ENCODE results near the gene GNAS-AS1. TPM values are rescaled to one million over a fixed set of nuclear protein-coding genes. Genes with fewer than 3 reads are reported as not detected.

Gene GNAS-AS1
- total and polyA plus RNA-seq, 2 experiments from 2014 or later: 12.3 to 15.0 TPM

DNA sequence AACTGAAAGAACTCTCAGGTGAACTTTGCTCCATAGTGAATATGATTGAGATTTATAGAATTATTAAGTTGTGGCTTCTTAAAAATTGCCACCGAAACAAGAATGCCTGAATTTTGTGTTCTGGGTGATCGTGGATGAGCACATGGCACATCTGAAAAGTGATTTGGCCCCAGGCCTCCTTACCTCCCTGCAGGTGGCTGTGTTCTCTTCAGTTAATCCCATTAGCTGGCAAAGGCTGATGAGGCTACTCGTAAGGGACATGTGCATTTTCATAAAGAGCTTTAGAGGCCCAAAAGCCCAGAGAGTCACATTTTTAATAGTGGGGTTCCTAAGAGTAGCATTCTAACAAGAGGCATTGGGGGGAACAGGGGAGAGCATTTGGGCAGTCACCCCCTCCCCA is 24.4 kb upstream of the GNAS-AS1 start:
- H3K4me3 Mint-ChIP-seq: no peak overlapping the region
- H3K9me3 Mint-ChIP-seq: no peaks in the 10 kb centered on the region
- Histone ChIP-seq H3K9me2 (ENCODE audit: insufficient read depth) (no peaks in the 10 kb centered on the region), H4K20me1 (replicated peaks; ENCODE audit: insufficient read depth) (no peaks in the 10 kb centered on the region), H3K4me2 (no peak overlapping the region), H3K27me3 (ENCODE audit: insufficient read depth) (no peaks in the 10 kb centered on the region), H3F3A (replicated peaks; ENCODE audit: low read depth) (peaks cover 5% of the 10 kb centered on the region; the same call in 1 of the 2 replicates), H3K79me2 (replicated peaks; ENCODE audit: insufficient read depth) (no peaks in the 10 kb centered on the region; the same call in 1 of the 2 replicates), H3K27ac (ENCODE audit: low read depth) (no peak overlapping the region), H3K36me3 (ENCODE audit: insufficient read depth) (no peaks in the 10 kb centered on the region), H3K4me3 (no peak overlapping the region), H3K4me1 (ENCODE audit: insufficient read depth) (peaks cover 51% of the 10 kb centered on the region), H2AFZ (no peak overlapping the region)
- H3K4me1 Mint-ChIP-seq: peaks cover 65% of the 10 kb centered on the region
- peaks cover 34% of the 10 kb centered on the region for H3K36me3 Mint-ChIP-seq (ENCODE audit: low read depth)
- peaks cover 5% of the 10 kb centered on the region for H3K27me3 Mint-ChIP-seq (ENCODE audit: insufficient read depth, low read depth, poor library complexity)
- H3K27ac Mint-ChIP-seq: no peak overlapping the region
- DNase-seq (ENCODE audit: low spot score) (no peak), ATAC-seq (no peak)
- TF ChIP-seq, protein P1, sequence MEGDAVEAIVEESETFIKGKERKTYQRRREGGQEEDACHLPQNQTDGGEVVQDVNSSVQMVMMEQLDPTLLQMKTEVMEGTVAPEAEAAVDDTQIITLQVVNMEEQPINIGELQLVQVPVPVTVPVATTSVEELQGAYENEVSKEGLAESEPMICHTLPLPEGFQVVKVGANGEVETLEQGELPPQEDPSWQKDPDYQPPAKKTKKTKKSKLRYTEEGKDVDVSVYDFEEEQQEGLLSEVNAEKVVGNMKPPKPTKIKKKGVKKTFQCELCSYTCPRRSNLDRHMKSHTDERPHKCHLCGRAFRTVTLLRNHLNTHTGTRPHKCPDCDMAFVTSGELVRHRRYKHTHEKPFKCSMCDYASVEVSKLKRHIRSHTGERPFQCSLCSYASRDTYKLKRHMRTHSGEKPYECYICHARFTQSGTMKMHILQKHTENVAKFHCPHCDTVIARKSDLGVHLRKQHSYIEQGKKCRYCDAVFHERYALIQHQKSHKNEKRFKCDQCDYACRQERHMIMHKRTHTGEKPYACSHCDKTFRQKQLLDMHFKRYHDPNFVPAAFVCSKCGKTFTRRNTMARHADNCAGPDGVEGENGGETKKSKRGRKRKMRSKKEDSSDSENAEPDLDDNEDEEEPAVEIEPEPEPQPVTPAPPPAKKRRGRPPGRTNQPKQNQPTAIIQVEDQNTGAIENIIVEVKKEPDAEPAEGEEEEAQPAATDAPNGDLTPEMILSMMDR (conservative IDR thresholded peaks at IDR 0.05; ENCODE audit: low read depth in 2 of 2): no peak
- TF ChIP-seq POLR2AphosphoS5 (IDR thresholded peaks at IDR 0.05; ENCODE audit: low read depth): no peak
- no peak for TF ChIP-seq NANOG (IDR thresholded peaks at IDR 0.05; ENCODE audit: borderline replicate concordance)
- TF ChIP-seq REST (IDR thresholded peaks at IDR 0.05; ENCODE audit: unreplicated experiment): no peak
- no peak for TF ChIP-seq EZH2 (IDR thresholded peaks at IDR 0.05; ENCODE audit: low read depth, unreplicated experiment)
- no peak for TF ChIP-seq CREB1 (CRISPR knock-in tag; IDR thresholded peaks at IDR 0.05; ENCODE audit: low read depth)
- no peak for TF ChIP-seq EZH2phosphoT487 (IDR thresholded peaks at IDR 0.05; ENCODE audit: unreplicated experiment)

DNA sequence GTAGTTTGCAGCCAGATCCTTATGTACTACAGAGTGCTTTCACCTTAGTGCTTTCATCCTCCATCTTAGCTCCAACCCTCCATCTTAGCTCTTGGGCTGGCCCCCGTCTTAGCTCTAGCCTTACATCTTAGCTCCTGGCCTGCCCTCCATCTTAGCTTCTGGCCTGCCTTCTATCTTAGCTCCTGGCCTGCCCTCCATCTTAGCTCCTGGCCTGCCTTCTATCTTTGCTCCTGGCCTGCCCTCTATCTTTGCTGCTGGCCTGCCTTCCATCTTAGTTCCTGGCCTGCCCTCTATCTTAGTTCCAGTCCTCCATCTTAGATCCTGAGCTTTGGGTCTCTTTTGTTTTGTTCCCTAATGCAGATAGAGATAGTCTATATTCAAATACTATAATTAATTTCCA is 23.8 kb upstream of the GNAS-AS1 start:
- peaks cover 5% of the 10 kb centered on the region for H3K27me3 Mint-ChIP-seq (ENCODE audit: insufficient read depth, low read depth, poor library complexity)
- H3K4me3 ChIP-seq: no peak overlapping the region
- DNase-seq (ENCODE audit: low spot score) (no peak), ATAC-seq (no peak)
- no peaks in the 10 kb centered on the region for H3K9me3 Mint-ChIP-seq
- no peak overlapping the region; the same call in 2 of the 3 replicates for H3K4me3 Mint-ChIP-seq
- H3K36me3 Mint-ChIP-seq (ENCODE audit: low read depth): peaks cover 32% of the 10 kb centered on the region
- H3K27ac ChIP-seq (ENCODE audit: low read depth): no peak overlapping the region; the same call in 1 of the 2 replicates
- H3K4me1 Mint-ChIP-seq: peaks cover 60% of the 10 kb centered on the region
- H3F3A ChIP-seq (replicated peaks; ENCODE audit: low read depth): peaks cover 5% of the 10 kb centered on the region; the same call in 1 of the 2 replicates
- H4K20me1 ChIP-seq (replicated peaks; ENCODE audit: insufficient read depth): no peaks in the 10 kb centered on the region
- H3K4me2 ChIP-seq: no peak overlapping the region
- no peaks in the 10 kb centered on the region for H3K27me3 ChIP-seq (ENCODE audit: insufficient read depth)
- H3K9me2 ChIP-seq (ENCODE audit: insufficient read depth): no peaks in the 10 kb centered on the region
- no peaks in the 10 kb centered on the region; the same call in 1 of the 2 replicates for H3K79me2 ChIP-seq (replicated peaks; ENCODE audit: insufficient read depth)
- no peak overlapping the region for H2AFZ ChIP-seq
- H3K36me3 ChIP-seq (ENCODE audit: insufficient read depth): no peaks in the 10 kb centered on the region
- no peak overlapping the region for H3K27ac Mint-ChIP-seq
- H3K4me1 ChIP-seq (ENCODE audit: insufficient read depth): peaks cover 48% of the 10 kb centered on the region
- no peak for TF ChIP-seq CREB1 (CRISPR knock-in tag; IDR thresholded peaks at IDR 0.05; ENCODE audit: low read depth)
- TF ChIP-seq EZH2 (IDR thresholded peaks at IDR 0.05; ENCODE audit: low read depth, unreplicated experiment): no peak
- TF ChIP-seq, protein P2, sequence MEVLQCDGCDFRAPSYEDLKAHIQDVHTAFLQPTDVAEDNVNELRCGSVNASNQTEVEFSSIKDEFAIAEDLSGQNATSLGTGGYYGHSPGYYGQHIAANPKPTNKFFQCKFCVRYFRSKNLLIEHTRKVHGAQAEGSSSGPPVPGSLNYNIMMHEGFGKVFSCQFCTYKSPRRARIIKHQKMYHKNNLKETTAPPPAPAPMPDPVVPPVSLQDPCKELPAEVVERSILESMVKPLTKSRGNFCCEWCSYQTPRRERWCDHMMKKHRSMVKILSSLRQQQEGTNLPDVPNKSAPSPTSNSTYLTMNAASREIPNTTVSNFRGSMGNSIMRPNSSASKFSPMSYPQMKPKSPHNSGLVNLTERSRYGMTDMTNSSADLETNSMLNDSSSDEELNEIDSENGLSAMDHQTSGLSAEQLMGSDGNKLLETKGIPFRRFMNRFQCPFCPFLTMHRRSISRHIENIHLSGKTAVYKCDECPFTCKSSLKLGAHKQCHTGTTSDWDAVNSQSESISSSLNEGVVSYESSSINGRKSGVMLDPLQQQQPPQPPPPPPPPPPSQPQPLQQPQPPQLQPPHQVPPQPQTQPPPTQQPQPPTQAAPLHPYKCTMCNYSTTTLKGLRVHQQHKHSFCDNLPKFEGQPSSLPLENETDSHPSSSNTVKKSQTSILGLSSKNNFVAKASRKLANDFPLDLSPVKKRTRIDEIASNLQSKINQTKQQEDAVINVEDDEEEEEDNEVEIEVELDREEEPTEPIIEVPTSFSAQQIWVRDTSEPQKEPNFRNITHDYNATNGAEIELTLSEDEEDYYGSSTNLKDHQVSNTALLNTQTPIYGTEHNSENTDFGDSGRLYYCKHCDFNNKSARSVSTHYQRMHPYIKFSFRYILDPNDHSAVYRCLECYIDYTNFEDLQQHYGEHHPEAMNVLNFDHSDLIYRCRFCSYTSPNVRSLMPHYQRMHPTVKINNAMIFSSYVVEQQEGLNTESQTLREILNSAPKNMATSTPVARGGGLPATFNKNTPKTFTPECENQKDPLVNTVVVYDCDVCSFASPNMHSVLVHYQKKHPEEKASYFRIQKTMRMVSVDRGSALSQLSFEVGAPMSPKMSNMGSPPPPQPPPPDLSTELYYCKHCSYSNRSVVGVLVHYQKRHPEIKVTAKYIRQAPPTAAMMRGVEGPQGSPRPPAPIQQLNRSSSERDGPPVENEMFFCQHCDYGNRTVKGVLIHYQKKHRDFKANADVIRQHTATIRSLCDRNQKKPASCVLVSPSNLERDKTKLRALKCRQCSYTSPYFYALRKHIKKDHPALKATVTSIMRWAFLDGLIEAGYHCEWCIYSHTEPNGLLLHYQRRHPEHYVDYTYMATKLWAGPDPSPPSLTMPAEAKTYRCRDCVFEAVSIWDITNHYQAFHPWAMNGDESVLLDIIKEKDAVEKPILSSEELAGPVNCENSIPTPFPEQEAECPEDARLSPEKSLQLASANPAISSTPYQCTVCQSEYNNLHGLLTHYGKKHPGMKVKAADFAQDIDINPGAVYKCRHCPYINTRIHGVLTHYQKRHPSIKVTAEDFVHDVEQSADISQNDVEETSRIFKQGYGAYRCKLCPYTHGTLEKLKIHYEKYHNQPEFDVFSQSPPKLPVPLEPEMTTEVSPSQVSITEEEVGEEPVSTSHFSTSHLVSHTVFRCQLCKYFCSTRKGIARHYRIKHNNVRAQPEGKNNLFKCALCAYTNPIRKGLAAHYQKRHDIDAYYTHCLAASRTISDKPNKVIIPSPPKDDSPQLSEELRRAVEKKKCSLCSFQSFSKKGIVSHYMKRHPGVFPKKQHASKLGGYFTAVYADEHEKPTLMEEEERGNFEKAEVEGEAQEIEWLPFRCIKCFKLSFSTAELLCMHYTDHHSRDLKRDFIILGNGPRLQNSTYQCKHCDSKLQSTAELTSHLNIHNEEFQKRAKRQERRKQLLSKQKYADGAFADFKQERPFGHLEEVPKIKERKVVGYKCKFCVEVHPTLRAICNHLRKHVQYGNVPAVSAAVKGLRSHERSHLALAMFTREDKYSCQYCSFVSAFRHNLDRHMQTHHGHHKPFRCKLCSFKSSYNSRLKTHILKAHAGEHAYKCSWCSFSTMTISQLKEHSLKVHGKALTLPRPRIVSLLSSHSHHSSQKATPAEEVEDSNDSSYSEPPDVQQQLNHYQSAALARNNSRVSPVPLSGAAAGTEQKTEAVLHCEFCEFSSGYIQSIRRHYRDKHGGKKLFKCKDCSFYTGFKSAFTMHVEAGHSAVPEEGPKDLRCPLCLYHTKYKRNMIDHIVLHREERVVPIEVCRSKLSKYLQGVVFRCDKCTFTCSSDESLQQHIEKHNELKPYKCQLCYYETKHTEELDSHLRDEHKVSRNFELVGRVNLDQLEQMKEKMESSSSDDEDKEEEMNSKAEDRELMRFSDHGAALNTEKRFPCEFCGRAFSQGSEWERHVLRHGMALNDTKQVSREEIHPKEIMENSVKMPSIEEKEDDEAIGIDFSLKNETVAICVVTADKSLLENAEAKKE (CRISPR knock-in tag; IDR thresholded peaks at IDR 0.05): no peak
- no peak for TF ChIP-seq STAT1 (IDR thresholded peaks at IDR 0.05; ENCODE audit: unreplicated experiment)
- TF ChIP-seq NANOG (IDR thresholded peaks at IDR 0.05; ENCODE audit: borderline replicate concordance): no peak
